HepG2 (cell line): ENCODE measurements around the gene KDM4F. TPM values are rescaled to one million over a fixed set of nuclear protein-coding genes. Genes with fewer than 3 reads are reported as not detected.

ENCODE experiments used
- ARHGAP35 ChIP-seq: sonication (generic); formaldehyde crosslinking; IDR thresholded peaks from 2 replicates; pipeline ENCODE4 v1.9.0; 2022; ENCODE audit warnings: mild to moderate bottlenecking, inconsistent platforms, moderate library complexity, missing genetic modification reagents, borderline replicate concordance
- ARID2 ChIP-seq: sonication (generic); formaldehyde crosslinking; IDR thresholded peaks from 2 replicates; pipeline ENCODE4 v1.8.1; 2022; ENCODE audit warnings: mild to moderate bottlenecking, missing genetic modification reagents, borderline replicate concordance
- ATF1 ChIP-seq: IDR thresholded peaks from 2 replicates; pipeline ENCODE4 v1.6.1; 2016; ENCODE audit warnings: mild to moderate bottlenecking, control low read depth
- CREB1 ChIP-seq, 2 experiments: fragments of 450-650 bp in 1 of 2; IDR thresholded peaks; 2 replicates each; pipeline ENCODE4 v1.6.1; 2016 to 2017; ENCODE audit warnings: control low read depth in 1 of 2, mild to moderate bottlenecking in 1 of 2, missing compliant biosample characterization in 1 of 2, missing genetic modification characterization in 1 of 2
- CSRNP2 ChIP-seq: sonication (generic); formaldehyde crosslinking; conservative IDR thresholded peaks from 2 replicates; pipeline ENCODE4 v1.8.0; 2022; ENCODE audit warnings: low read depth, missing genetic modification reagents
- DRAP1 ChIP-seq: IDR thresholded peaks from 2 replicates; pipeline ENCODE4 v1.6.1; 2016; ENCODE audit warnings: missing genetic modification reagents, missing compliant biosample characterization
- GATAD2A ChIP-seq: IDR thresholded peaks from 2 replicates; pipeline ENCODE4 v1.6.1; 2016
- MIXL1 ChIP-seq: IDR thresholded peaks from 2 replicates; pipeline ENCODE4 v1.6.1; 2016
- ONECUT2 ChIP-seq: sonication (generic); formaldehyde crosslinking; IDR thresholded peaks from 2 replicates; pipeline ENCODE4 v1.4.0; 2020; ENCODE audit warnings: missing genetic modification reagents
- RARG ChIP-seq: sonication (generic); formaldehyde crosslinking; IDR thresholded peaks from 2 replicates; pipeline ENCODE4 v1.4.0; 2020; ENCODE audit warnings: low read depth, mild to moderate bottlenecking, missing genetic modification reagents
- ZNF274 ChIP-seq: sonication (generic); formaldehyde crosslinking; IDR thresholded peaks from 2 replicates; pipeline ENCODE4 v1.5.1; 2020; ENCODE audit warnings: mild to moderate bottlenecking, missing genetic modification reagents
- ZNF44 ChIP-seq: sonication (generic); formaldehyde crosslinking; IDR thresholded peaks from 2 replicates; pipeline ENCODE4 v1.5.1; 2020; ENCODE audit warnings: mild to moderate bottlenecking, missing genetic modification reagents
- ZNF616 ChIP-seq: sonication (generic); formaldehyde crosslinking; IDR thresholded peaks from 2 replicates; pipeline ENCODE4 v1.5.0; 2020; ENCODE audit warnings: low read depth, mild to moderate bottlenecking, missing genetic modification reagents
- ZNF639 ChIP-seq: conservative IDR thresholded peaks from 2 replicates; pipeline ENCODE4 v1.6.1; 2018; ENCODE audit warnings: missing genetic modification reagents
- ZNF782 ChIP-seq: sonication (generic); formaldehyde crosslinking; IDR thresholded peaks from 2 replicates; pipeline ENCODE4 v1.4.0; 2020; ENCODE audit warnings: missing genetic modification reagents, mild to moderate bottlenecking, borderline replicate concordance
- polyA plus RNA-seq, 8 experiments: library from polyadenylated mRNA; depleted of rRNA in 3 of 8; stranded (reverse) in 7 of 8; unstranded in 1 of 8; fragments of >200 nt; fragmentation: Illumina TruSeq in 4 of 8; extraction: Trizol in 4 of 8; gene quantifications; 2 replicates each; pipeline versions ENCODE4 v1.2.1 to v1.2.3, GENCODE V29; 2011 to 2016; ENCODE audit warnings: low read depth in 4 of 8, missing spikeins in 1 of 8, mixed read lengths in 1 of 8; ENCODE audit not compliant: insufficient read depth in 1 of 8
- total RNA-seq, 5 experiments: library from RNA; depleted of rRNA; stranded (reverse); fragments of >200 nt; fragmentation: Illumina TruSeq; extraction: Trizol; gene quantifications; 2 replicates each; pipeline ENCODE4 v1.2.3, GENCODE V29; 2016; ENCODE audit warnings: low read depth in 1 of 5
- TF ChIP-seq, protein P1 (sequence below): sonication (generic); formaldehyde crosslinking; IDR thresholded peaks from 2 replicates; pipeline ENCODE4 v1.5.0; 2020; ENCODE audit warnings: mild to moderate bottlenecking, missing genetic modification reagents, moderate library complexity
- TF ChIP-seq, protein P2 (sequence below): sonication (generic); formaldehyde crosslinking; IDR thresholded peaks from 2 replicates; pipeline ENCODE4 v1.8.0; 2022; ENCODE audit warnings: mild to moderate bottlenecking, missing genetic modification reagents; ENCODE audit not compliant: insufficient replicate concordance
- TF ChIP-seq, protein P3 (sequence below): sonication (generic); formaldehyde crosslinking; IDR thresholded peaks from 2 replicates; pipeline ENCODE4 v1.4.0; 2020; ENCODE audit warnings: missing genetic modification reagents

The KDM4F gene
- total and polyA plus RNA-seq, 2 of the 13 experiments (the other 11 are each of a cell fraction or from before 2014, with no cell fraction given): not detected

DNA sequence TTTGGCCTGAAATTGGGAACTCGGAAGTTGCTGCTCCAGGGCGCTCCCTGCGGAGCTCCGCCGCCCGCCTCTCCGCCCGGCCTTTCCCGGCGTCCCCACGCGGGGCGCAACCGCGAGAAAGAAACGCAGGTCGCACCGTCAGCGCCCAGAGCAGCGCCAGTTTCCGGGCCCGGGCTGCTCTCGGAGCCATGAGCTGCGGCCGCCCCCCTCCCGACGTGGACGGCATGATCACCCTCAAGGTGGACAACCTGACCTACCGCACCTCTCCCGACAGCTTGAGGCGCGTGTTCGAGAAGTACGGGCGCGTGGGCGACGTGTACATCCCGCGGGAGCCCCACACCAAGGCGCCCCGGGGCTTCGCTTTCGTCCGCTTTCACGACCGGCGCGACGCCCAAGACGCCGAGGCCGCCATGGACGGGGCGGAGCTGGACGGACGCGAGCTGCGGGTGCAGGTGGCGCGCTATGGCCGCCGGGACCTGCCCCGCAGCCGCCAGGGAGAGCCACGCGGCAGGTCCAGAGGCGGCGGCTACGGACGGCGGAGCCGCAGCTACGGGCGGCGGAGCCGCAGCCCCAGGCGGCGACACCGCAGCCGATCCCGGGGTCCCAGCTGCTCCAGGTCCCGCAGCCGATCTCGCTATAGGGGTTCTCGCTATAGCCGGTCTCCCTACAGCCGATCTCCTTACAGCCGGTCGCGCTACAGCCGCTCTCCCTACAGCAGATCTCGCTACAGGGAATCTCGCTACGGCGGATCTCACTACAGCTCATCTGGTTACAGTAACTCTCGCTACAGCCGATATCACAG is 18.0 kb downstream of the KDM4F start (continued):
- TF ChIP-seq, protein P1, sequence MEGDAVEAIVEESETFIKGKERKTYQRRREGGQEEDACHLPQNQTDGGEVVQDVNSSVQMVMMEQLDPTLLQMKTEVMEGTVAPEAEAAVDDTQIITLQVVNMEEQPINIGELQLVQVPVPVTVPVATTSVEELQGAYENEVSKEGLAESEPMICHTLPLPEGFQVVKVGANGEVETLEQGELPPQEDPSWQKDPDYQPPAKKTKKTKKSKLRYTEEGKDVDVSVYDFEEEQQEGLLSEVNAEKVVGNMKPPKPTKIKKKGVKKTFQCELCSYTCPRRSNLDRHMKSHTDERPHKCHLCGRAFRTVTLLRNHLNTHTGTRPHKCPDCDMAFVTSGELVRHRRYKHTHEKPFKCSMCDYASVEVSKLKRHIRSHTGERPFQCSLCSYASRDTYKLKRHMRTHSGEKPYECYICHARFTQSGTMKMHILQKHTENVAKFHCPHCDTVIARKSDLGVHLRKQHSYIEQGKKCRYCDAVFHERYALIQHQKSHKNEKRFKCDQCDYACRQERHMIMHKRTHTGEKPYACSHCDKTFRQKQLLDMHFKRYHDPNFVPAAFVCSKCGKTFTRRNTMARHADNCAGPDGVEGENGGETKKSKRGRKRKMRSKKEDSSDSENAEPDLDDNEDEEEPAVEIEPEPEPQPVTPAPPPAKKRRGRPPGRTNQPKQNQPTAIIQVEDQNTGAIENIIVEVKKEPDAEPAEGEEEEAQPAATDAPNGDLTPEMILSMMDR (CRISPR knock-in tag): peak; percentile 66
- TF ChIP-seq ZNF44 (CRISPR knock-in tag) (no peak), ZNF616 (0 out of 2 replicates have a peak, but pooled peaks have one; percentile 16), ONECUT2 (no peak), ZNF639 (peak; percentile 69; the same call in 1 of the 2 replicates), ZNF782 (peak; percentile 69; the same call in 1 of the 2 replicates), RARG (no peak), ZNF274 (CRISPR knock-in tag) (peak; percentile 41), DRAP1 (CRISPR knock-in tag) (peak; percentile 10; the same call in 1 of the 2 replicates), ARID2 (CRISPR knock-in tag) (peak; percentile 89; the same call in 1 of the 2 replicates), ARHGAP35 (CRISPR knock-in tag) (no peak; the same call in 1 of the 2 replicates), GATAD2A (CRISPR knock-in tag) (peak; percentile 60), CSRNP2 (CRISPR knock-in tag) (no peak), MIXL1 (peak; percentile 64; the same call in 1 of the 2 replicates), ATF1 (CRISPR knock-in tag) (no peak), CREB1 (IDR thresholded peaks at IDR 0.05) (no peak), CREB1 (CRISPR knock-in tag; IDR thresholded peaks at IDR 0.05) (no peak)
- TF ChIP-seq, protein P2, sequence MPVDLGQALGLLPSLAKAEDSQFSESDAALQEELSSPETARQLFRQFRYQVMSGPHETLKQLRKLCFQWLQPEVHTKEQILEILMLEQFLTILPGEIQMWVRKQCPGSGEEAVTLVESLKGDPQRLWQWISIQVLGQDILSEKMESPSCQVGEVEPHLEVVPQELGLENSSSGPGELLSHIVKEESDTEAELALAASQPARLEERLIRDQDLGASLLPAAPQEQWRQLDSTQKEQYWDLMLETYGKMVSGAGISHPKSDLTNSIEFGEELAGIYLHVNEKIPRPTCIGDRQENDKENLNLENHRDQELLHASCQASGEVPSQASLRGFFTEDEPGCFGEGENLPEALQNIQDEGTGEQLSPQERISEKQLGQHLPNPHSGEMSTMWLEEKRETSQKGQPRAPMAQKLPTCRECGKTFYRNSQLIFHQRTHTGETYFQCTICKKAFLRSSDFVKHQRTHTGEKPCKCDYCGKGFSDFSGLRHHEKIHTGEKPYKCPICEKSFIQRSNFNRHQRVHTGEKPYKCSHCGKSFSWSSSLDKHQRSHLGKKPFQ (CRISPR knock-in tag): peak; percentile 73
- TF ChIP-seq, protein P3, sequence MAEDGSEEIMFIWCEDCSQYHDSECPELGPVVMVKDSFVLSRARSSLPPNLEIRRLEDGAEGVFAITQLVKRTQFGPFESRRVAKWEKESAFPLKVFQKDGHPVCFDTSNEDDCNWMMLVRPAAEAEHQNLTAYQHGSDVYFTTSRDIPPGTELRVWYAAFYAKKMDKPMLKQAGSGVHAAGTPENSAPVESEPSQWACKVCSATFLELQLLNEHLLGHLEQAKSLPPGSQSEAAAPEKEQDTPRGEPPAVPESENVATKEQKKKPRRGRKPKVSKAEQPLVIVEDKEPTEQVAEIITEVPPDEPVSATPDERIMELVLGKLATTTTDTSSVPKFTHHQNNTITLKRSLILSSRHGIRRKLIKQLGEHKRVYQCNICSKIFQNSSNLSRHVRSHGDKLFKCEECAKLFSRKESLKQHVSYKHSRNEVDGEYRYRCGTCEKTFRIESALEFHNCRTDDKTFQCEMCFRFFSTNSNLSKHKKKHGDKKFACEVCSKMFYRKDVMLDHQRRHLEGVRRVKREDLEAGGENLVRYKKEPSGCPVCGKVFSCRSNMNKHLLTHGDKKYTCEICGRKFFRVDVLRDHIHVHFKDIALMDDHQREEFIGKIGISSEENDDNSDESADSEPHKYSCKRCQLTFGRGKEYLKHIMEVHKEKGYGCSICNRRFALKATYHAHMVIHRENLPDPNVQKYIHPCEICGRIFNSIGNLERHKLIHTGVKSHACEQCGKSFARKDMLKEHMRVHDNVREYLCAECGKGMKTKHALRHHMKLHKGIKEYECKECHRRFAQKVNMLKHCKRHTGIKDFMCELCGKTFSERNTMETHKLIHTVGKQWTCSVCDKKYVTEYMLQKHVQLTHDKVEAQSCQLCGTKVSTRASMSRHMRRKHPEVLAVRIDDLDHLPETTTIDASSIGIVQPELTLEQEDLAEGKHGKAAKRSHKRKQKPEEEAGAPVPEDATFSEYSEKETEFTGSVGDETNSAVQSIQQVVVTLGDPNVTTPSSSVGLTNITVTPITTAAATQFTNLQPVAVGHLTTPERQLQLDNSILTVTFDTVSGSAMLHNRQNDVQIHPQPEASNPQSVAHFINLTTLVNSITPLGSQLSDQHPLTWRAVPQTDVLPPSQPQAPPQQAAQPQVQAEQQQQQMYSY (CRISPR knock-in tag): no peak
